ENCODE results near the gene SHANK1. TPM values are rescaled to one million over a fixed set of nuclear protein-coding genes. Genes with fewer than 3 reads are reported as not detected.

The SHANK1 gene
- total RNA-seq = 0.84 and 1.8 TPM in 2 replicates

GRCh38 chr19:50719566-50719965, at the start of gene SHANK1:
Gene SHANK1, minus strand, starts transcription at chr19:50719802. Its CDS starts 2,883 bp downstream, at chr19:50716919.

DNA sequence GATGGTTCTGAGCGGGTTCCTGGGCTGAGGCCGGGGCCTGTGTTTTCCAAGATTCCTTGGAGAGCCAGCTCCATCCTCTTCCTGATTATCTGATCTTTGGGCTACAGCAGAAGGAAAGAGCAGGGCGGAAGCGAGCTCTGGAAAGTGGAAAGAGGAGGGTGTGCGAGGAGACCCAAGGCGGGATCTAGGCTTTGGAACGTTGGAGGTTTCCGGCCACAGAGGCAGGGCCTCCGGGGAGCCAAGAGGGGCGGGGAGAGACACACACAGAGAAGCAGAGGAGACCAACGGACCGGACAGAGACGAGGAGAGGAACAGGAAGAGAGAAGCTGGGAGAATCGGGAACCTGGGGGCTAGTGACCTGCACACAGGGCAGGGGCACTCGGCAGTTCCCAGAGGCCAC, 3.5 kb upstream of the SHANK1 start, which contains the start of gene CLEC11A:
Gene CLEC11A, plus strand, starts transcription at position 296 of the 400 bp plus-strand sequence. CDS start 162 bp downstream, outside the sequence.

DNA sequence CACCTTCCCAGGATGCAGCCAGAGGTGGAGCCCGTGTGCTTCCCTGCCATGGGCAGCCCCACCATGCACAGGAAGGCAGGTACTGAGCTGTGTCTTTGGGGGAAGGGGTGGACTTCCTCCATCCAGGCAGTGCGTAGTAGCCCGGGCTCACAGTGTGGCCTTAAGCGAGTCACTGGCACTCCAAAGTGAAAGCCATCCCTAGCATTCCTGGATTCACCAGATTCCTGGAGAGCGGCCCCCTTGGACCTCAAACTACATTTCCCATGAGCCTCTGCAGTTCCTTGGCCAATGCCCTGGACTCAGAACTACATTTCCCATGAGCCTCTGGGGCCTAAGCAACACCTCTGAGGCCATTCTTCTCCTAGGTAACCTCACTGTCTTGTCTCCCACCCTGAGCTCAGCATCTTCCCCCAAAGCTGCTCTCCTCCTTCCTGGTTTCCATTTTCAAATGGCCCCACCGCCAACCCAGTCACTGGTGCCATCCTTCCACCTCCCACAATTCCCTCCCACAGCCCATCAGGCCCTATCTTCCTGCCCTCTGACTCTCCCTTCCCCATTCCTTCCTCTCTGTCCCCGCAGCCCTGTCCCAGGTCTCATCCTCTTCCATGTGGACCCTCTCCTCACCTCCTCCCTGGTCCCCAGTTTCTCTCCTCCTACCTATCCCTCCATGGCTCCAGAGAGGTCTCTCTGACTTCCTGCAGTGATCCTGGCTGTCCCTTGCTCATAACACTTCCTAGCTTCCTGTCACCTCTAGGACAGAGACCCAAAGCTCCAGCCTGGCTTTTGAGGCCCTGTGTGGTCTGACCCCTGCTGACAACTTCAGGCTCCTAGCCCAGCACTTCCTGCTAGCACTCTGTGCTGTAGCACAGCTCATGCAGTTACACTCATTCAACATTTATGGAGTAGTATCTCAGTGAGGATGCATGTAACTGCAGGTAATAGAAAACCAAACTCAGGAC, 69.9 kb downstream of the SHANK1 start, which contains the start of gene C19orf81:
Gene C19orf81, plus strand, starts transcription at position 13 of the 959 bp plus-strand sequence. Its CDS starts 0 bp downstream, at position 13.

DNA sequence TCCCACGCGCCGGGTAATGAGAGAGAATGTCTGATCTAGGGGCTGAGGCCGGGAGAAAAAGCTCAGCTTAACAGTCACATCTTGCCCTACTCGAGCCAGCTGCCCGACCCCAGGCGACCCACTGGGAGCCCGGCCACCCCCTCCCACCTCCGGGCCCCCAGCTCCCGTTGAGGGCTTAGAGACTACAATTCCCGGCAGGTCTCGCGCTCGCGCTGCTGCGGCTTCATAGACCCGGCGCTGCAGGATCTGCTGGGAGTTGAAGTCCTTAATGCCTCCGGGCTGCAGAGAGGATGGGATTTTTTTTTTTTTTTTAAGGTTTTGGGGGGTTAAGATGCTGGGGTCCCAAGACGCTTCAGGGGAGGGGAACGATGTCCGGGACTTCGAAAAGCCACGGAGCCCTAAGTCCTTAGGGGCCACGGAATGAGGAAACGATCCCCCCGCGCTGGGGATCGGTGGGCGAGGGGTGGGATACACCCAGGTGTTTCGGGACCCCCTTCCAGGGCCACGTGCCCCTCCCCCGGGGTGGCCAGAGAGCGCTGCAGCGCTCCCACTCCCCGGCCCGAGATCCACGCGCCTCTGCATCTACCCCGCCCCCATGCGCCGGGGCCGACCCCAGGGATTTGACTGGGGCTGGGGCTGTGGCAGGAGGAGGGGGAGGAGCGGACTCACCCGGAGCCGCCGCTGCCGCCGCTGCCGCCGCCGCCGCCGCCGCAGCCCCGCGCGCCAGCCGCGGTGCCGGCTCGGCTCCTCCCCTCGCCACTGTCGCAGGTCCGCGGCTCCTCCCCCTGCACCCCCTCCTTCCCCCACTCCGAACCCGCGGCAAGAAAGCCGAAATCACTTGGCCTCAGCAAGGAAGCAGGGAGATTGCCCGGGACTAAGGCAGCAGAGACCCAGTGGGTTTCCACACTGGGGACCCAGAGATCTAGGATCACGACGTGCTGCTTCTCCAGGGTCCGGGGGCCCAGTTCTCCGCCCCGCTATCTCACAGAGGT, 80.2 kb downstream of the SHANK1 start, which contains the start of gene SYT3:
Gene SYT3, minus strand, starts transcription at position 761 of the 992 bp plus-strand sequence. CDS start 2,470 bp downstream, outside the sequence.

Other genes starting within 250 kb of the SHANK1 start
- gene EMC10, start 243.3 kb downstream of the SHANK1 start, total RNA-seq = 76.0 and 80.0 TPM in 2 replicates
- gene GARIN5A, start 243.0 kb downstream of the SHANK1 start, total RNA-seq = 0.84 and 1.3 TPM in 2 replicates
- 40.2 and 41.6 TPM in 2 replicates for gene JOSD2, start 208.6 kb downstream of the SHANK1 start, total RNA-seq
- gene ASPDH, start 205.9 kb downstream of the SHANK1 start, total RNA-seq = not detected in 2 replicates
- under 0.01 TPM in 1 of 2 replicates, not detected in the other for gene LRRC4B, start 151.4 kb downstream of the SHANK1 start, total RNA-seq
- gene SYT3, start 79.9 kb downstream of the SHANK1 start, total RNA-seq = 0.15 TPM in 1 of 2 replicates, not detected in the other
- gene C19orf81, start 70.4 kb downstream of the SHANK1 start, total RNA-seq = not detected in 2 replicates
- 72.5 and 93.3 TPM in 2 replicates for gene CLEC11A, start 3.6 kb upstream of the SHANK1 start, total RNA-seq
- gene GPR32, start 50.7 kb upstream of the SHANK1 start, total RNA-seq = not detected in 2 replicates
- gene ACP4, start 70.6 kb upstream of the SHANK1 start, total RNA-seq = not detected in 2 replicates
- not detected in 2 replicates for gene KLK1, start 104.0 kb upstream of the SHANK1 start, total RNA-seq
- not detected in 2 replicates for gene KLK15, start 113.8 kb upstream of the SHANK1 start, total RNA-seq
- gene KLK3, start 135.1 kb upstream of the SHANK1 start, total RNA-seq = not detected in 2 replicates
- 0.89 TPM in 1 of 2 replicates, not detected in the other for gene KLK2, start 153.6 kb upstream of the SHANK1 start, total RNA-seq
- gene KLK4, start 191.6 kb upstream of the SHANK1 start, total RNA-seq = not detected in 2 replicates
- not detected in 2 replicates for gene KLK5, start 233.2 kb upstream of the SHANK1 start, total RNA-seq
- not detected in 2 replicates for gene KLK6, start 249.8 kb upstream of the SHANK1 start, total RNA-seq

All from bronchus fibroblast of lung (primary cell).